HepG2 (cell line): ENCODE measurements around the gene OR1F1. TPM values are rescaled to one million over a fixed set of nuclear protein-coding genes. Genes with fewer than 3 reads are reported as not detected.

Experiments
- ARID2 ChIP-seq: sonication (generic); formaldehyde crosslinking; IDR thresholded peaks from 2 replicates; pipeline ENCODE4 v1.8.1; 2022; ENCODE audit warnings: mild to moderate bottlenecking, missing genetic modification reagents, borderline replicate concordance
- CREB1 ChIP-seq, 2 experiments: fragments of 450-650 bp in 1 of 2; IDR thresholded peaks; 2 replicates each; pipeline ENCODE4 v1.6.1; 2016 to 2017; ENCODE audit warnings: control low read depth in 1 of 2, mild to moderate bottlenecking in 1 of 2, missing compliant biosample characterization in 1 of 2, missing genetic modification characterization in 1 of 2
- GABPB1 ChIP-seq: IDR thresholded peaks from 2 replicates; pipeline ENCODE4 v1.6.1; 2016; ENCODE audit warnings: mild to moderate bottlenecking, missing genetic modification reagents, moderate library complexity, missing compliant biosample characterization
- NFRKB ChIP-seq: fragments of 450-650 bp; IDR thresholded peaks from 2 replicates; pipeline ENCODE4 v1.6.1; 2017
- TMF1 ChIP-seq: sonication (generic); formaldehyde crosslinking; IDR thresholded peaks from 2 replicates; pipeline ENCODE4 v1.8.1; 2022; ENCODE audit warnings: low read depth, missing genetic modification reagents
- ZNF501 ChIP-seq: sonication (generic); formaldehyde crosslinking; IDR thresholded peaks from 2 replicates; pipeline ENCODE4 v1.5.1; 2020; ENCODE audit warnings: mild to moderate bottlenecking, moderate library complexity, missing genetic modification reagents
- ZNF781 ChIP-seq: sonication (generic); formaldehyde crosslinking; IDR thresholded peaks from 2 replicates; pipeline ENCODE4 v1.5.1; 2020; ENCODE audit warnings: borderline replicate concordance, mild to moderate bottlenecking, missing genetic modification reagents; ENCODE audit errors: not compliant biosample characterization
- polyA plus RNA-seq, 8 experiments: library from polyadenylated mRNA; depleted of rRNA in 3 of 8; stranded (reverse) in 7 of 8; unstranded in 1 of 8; fragments of >200 nt; fragmentation: Illumina TruSeq in 4 of 8; extraction: Trizol in 4 of 8; gene quantifications; 2 replicates each; pipeline versions ENCODE4 v1.2.1 to v1.2.3, GENCODE V29; 2011 to 2016; ENCODE audit warnings: low read depth in 4 of 8, missing spikeins in 1 of 8, mixed read lengths in 1 of 8; ENCODE audit not compliant: insufficient read depth in 1 of 8
- total RNA-seq, 5 experiments: library from RNA; depleted of rRNA; stranded (reverse); fragments of >200 nt; fragmentation: Illumina TruSeq; extraction: Trizol; gene quantifications; 2 replicates each; pipeline ENCODE4 v1.2.3, GENCODE V29; 2016; ENCODE audit warnings: low read depth in 1 of 5
- TF ChIP-seq, protein P1 (sequence below): sonication (generic); formaldehyde crosslinking; IDR thresholded peaks from 2 replicates; pipeline ENCODE4 v1.4.0; 2020; ENCODE audit warnings: missing genetic modification reagents, borderline replicate concordance
- TF ChIP-seq, protein P2 (sequence below): sonication (generic); formaldehyde crosslinking; IDR thresholded peaks from 2 replicates; pipeline ENCODE4 v1.9.0; 2021; ENCODE audit warnings: missing genetic modification reagents, mild to moderate bottlenecking, borderline replicate concordance
- TF ChIP-seq, protein P3 (sequence below): sonication (generic); formaldehyde crosslinking; IDR thresholded peaks from 2 replicates; pipeline ENCODE4 v1.8.0; 2022; ENCODE audit warnings: mild to moderate bottlenecking, missing genetic modification reagents, moderate library complexity
- TF ChIP-seq, protein P4 (sequence below): sonication (generic); formaldehyde crosslinking; IDR thresholded peaks from 2 replicates; pipeline ENCODE4 v1.9.0; 2022; ENCODE audit warnings: low read depth, missing genetic modification reagents
- TF ChIP-seq, protein P5 (sequence below): sonication (generic); formaldehyde crosslinking; IDR thresholded peaks from 2 replicates; pipeline ENCODE4 v1.8.1; 2022; ENCODE audit warnings: mild to moderate bottlenecking, missing genetic modification reagents

Gene OR1F1
- total and polyA plus RNA-seq, 2 of the 13 experiments (the other 11 are each of a cell fraction or from before 2014, with no cell fraction given): 0.90 TPM; not detected in 1

DNA sequence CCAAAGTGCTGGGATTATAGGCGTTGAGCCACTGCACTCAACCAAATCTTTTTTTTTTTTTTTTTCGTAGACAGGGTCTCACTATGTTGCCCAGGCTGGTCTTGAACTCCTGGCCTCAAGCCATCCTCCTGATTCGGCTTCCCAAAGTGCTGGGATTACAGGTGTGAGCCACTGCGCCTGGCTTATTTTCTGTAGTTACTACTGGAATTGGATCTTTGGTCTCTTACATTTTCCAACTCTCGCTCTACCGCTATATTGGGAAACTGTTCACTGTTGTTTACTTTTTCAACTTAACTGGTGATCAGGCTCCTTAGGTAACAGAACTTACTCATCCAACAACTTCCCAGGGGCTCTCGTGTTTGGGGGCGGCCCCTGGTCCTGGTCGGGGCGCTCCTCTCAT, 32.8 kb downstream of the OR1F1 start (continued):
- TF ChIP-seq, protein P1, sequence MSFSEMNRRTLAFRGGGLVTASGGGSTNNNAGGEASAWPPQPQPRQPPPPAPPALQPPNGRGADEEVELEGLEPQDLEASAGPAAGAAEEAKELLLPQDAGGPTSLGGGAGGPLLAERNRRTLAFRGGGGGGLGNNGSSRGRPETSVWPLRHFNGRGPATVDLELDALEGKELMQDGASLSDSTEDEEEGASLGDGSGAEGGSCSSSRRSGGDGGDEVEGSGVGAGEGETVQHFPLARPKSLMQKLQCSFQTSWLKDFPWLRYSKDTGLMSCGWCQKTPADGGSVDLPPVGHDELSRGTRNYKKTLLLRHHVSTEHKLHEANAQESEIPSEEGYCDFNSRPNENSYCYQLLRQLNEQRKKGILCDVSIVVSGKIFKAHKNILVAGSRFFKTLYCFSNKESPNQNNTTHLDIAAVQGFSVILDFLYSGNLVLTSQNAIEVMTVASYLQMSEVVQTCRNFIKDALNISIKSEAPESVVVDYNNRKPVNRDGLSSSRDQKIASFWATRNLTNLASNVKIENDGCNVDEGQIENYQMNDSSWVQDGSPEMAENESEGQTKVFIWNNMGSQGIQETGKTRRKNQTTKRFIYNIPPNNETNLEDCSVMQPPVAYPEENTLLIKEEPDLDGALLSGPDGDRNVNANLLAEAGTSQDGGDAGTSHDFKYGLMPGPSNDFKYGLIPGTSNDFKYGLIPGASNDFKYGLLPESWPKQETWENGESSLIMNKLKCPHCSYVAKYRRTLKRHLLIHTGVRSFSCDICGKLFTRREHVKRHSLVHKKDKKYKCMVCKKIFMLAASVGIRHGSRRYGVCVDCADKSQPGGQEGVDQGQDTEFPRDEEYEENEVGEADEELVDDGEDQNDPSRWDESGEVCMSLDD (CRISPR knock-in tag): no peak
- TF ChIP-seq ZNF501 (CRISPR knock-in tag) (no peak), CREB1 (IDR thresholded peaks at IDR 0.05) (no peak), CREB1 (CRISPR knock-in tag; IDR thresholded peaks at IDR 0.05) (no peak), ARID2 (CRISPR knock-in tag) (no peak), ZNF781 (CRISPR knock-in tag) (no peak), TMF1 (CRISPR knock-in tag) (no peak), GABPB1 (CRISPR knock-in tag) (no peak), NFRKB (no peak)
- TF ChIP-seq, protein P2, sequence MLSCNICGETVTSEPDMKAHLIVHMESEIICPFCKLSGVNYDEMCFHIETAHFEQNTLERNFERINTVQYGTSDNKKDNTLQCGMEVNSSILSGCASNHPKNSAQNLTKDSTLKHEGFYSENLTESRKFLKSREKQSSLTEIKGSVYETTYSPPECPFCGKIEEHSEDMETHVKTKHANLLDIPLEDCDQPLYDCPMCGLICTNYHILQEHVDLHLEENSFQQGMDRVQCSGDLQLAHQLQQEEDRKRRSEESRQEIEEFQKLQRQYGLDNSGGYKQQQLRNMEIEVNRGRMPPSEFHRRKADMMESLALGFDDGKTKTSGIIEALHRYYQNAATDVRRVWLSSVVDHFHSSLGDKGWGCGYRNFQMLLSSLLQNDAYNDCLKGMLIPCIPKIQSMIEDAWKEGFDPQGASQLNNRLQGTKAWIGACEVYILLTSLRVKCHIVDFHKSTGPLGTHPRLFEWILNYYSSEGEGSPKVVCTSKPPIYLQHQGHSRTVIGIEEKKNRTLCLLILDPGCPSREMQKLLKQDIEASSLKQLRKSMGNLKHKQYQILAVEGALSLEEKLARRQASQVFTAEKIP (CRISPR knock-in tag): no peak
- TF ChIP-seq, protein P3, sequence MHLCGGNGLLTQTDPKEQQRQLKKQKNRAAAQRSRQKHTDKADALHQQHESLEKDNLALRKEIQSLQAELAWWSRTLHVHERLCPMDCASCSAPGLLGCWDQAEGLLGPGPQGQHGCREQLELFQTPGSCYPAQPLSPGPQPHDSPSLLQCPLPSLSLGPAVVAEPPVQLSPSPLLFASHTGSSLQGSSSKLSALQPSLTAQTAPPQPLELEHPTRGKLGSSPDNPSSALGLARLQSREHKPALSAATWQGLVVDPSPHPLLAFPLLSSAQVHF (CRISPR knock-in tag): no peak
- TF ChIP-seq, protein P4, sequence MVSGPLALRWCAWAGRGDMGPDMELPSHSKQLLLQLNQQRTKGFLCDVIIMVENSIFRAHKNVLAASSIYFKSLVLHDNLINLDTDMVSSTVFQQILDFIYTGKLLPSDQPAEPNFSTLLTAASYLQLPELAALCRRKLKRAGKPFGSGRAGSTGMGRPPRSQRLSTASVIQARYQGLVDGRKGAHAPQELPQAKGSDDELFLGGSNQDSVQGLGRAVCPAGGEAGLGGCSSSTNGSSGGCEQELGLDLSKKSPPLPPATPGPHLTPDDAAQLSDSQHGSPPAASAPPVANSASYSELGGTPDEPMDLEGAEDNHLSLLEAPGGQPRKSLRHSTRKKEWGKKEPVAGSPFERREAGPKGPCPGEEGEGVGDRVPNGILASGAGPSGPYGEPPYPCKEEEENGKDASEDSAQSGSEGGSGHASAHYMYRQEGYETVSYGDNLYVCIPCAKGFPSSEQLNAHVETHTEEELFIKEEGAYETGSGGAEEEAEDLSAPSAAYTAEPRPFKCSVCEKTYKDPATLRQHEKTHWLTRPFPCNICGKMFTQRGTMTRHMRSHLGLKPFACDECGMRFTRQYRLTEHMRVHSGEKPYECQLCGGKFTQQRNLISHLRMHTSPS: no peak
- TF ChIP-seq, protein P5, sequence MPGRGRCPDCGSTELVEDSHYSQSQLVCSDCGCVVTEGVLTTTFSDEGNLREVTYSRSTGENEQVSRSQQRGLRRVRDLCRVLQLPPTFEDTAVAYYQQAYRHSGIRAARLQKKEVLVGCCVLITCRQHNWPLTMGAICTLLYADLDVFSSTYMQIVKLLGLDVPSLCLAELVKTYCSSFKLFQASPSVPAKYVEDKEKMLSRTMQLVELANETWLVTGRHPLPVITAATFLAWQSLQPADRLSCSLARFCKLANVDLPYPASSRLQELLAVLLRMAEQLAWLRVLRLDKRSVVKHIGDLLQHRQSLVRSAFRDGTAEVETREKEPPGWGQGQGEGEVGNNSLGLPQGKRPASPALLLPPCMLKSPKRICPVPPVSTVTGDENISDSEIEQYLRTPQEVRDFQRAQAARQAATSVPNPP: no peak
- TF ChIP-seq, all 625 proteins: peak for 20
